Smooth muscle cell (in vitro differentiated cells): ENCODE data around the gene DNER. TPM values are rescaled to one million over a fixed set of nuclear protein-coding genes. Genes with fewer than 3 reads are reported as not detected.

ENCODE experiments used
- DNase-seq: peaks from one replicate; lab custom pipeline; 2025; ENCODE audit not compliant: unreplicated experiment; lab: John Stamatoyannopoulos, UW
- H2AFZ ChIP-seq: fragments of 200-600 bp; sonication (generic); 2 replicates; pipeline ENCODE4 v1.6.0; 2016; ENCODE audit warnings: antibody characterized with exemption, low read depth, mild to moderate bottlenecking
- H3F3A ChIP-seq: fragments of 200-600 bp; sonication (generic); 2 replicates; pipeline ENCODE4 v1.6.0; 2017; ENCODE audit warnings: antibody characterized with exemption, low read depth
- H3K27ac ChIP-seq: fragments of 200-600 bp; sonication (generic); 2 replicates; pipeline ENCODE4 v1.5.1; 2016; ENCODE audit warnings: low read depth, mild to moderate bottlenecking
- H3K27me3 ChIP-seq: fragments of 200-600 bp; sonication (generic); 2 replicates; pipeline ENCODE4 v1.6.1; 2016; ENCODE audit warnings: low read depth, mild to moderate bottlenecking
- H3K36me3 ChIP-seq: fragments of 200-600 bp; sonication (generic); 2 replicates; pipeline ENCODE4 v1.5.1; 2016; ENCODE audit warnings: low read depth
- H3K4me1 ChIP-seq: fragments of 200-600 bp; sonication (generic); 2 replicates; pipeline ENCODE4 v1.5.1; 2016; ENCODE audit warnings: low read depth
- H3K4me2 ChIP-seq: fragments of 200-600 bp; sonication (generic); 2 replicates; pipeline ENCODE4 v1.6.0; 2016; ENCODE audit warnings: mild to moderate bottlenecking
- H3K4me3 ChIP-seq: fragments of 200-600 bp; sonication (generic); 2 replicates; pipeline ENCODE4 v1.5.1; 2016; ENCODE audit warnings: mild to moderate bottlenecking
- H3K79me2 ChIP-seq: fragments of 200-600 bp; sonication (generic); 2 replicates; pipeline ENCODE4 v1.6.0; 2016; ENCODE audit warnings: low read depth, mild to moderate bottlenecking
- H3K9ac ChIP-seq: fragments of 200-600 bp; sonication (generic); 2 replicates; pipeline ENCODE4 v1.6.0; 2016; ENCODE audit warnings: low read depth
- H3K9me3 ChIP-seq: fragments of 200-600 bp; sonication (generic); replicated peaks from 2 replicates; pipeline ENCODE4 v1.5.1; 2016; ENCODE audit warnings: low read depth
- H4K20me1 ChIP-seq: fragments of 200-600 bp; sonication (generic); 2 replicates; pipeline ENCODE4 v1.6.0; 2016; ENCODE audit warnings: low read depth
- WGBS: methylation state at CpG from one replicate; pipeline ENCODE4 v1.1.7; 2016; ENCODE audit warnings: low lambda C conversion rate; 5-methylcytosine and 5-hydroxymethylcytosine counted together
- polyA plus RNA-seq: library from polyadenylated mRNA; unstranded; fragments of >200 nt; fragmentation: Nextera tagmentation; extraction: Ambion mirVana; gene quantifications from 2 replicates; pipeline ENCODE4 v1.2.1, GENCODE V29; 2016
- total RNA-seq: library from RNA; depleted of rRNA; stranded (reverse); fragments of >200 nt; gene quantifications from 2 replicates; pipeline ENCODE4 v1.2.3, GENCODE V29; 2014
- TF ChIP-seq, protein P1 (sequence below): fragments of 200-600 bp; sonication (generic); IDR thresholded peaks from 2 replicates; pipeline ENCODE4 v1.5.1; 2017; ENCODE audit warnings: borderline replicate concordance, mild to moderate bottlenecking, antibody characterized with exemption; ENCODE audit not compliant: insufficient read depth, poor library complexity, severe bottlenecking

Gene DNER
- total and polyA plus RNA-seq, 2 experiments from 2014 or later: 0.31 to 0.61 TPM

DNA sequence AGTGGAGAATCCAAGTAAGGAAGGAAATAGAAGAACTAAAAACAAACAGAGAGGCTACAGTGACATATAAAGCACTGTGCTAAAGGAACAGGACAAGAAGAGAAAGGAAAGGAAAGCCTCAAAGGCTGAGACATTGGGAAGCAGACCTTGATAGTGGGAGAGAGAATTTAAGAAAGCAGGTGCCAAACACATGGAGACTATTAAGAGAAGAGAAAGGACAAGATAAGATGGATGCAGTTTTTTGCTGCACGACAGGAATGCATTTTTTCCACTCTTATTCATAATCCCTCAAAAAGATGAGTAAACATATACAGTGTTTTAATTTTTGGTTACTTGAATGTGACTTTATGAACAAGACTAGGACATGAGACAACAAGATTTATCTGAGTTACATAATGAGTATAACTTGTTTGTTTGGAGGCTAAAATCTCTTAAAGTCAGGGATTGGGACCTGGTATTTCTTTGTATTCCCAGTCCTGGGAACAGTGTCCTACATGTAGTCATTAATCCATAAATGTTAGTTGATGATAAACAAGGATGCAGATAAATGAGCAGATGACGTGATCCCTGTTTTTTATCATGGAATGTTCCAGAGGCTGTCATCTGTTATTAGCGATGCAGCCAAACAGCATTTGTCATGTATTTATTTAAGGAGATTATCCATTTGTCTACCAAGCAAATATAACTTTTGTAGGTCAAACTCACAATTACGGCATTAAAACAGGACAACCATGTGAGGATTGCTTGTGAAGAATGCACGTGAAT lies 141.7 kb downstream of the DNER start:
- no peaks in the 10 kb centered on the region for H3K27me3 ChIP-seq
- TF ChIP-seq, protein P1, sequence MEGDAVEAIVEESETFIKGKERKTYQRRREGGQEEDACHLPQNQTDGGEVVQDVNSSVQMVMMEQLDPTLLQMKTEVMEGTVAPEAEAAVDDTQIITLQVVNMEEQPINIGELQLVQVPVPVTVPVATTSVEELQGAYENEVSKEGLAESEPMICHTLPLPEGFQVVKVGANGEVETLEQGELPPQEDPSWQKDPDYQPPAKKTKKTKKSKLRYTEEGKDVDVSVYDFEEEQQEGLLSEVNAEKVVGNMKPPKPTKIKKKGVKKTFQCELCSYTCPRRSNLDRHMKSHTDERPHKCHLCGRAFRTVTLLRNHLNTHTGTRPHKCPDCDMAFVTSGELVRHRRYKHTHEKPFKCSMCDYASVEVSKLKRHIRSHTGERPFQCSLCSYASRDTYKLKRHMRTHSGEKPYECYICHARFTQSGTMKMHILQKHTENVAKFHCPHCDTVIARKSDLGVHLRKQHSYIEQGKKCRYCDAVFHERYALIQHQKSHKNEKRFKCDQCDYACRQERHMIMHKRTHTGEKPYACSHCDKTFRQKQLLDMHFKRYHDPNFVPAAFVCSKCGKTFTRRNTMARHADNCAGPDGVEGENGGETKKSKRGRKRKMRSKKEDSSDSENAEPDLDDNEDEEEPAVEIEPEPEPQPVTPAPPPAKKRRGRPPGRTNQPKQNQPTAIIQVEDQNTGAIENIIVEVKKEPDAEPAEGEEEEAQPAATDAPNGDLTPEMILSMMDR: no peak
- no peak overlapping the region for H3K27ac ChIP-seq
- H3K4me2 ChIP-seq: no peak overlapping the region
- no peaks in the 10 kb centered on the region for H3K36me3 ChIP-seq
- H3K4me1 ChIP-seq: no peaks in the 10 kb centered on the region
- no peak for DNase-seq
- no peak overlapping the region for H3K9ac ChIP-seq
- no peaks in the 10 kb centered on the region for H3K9me3 ChIP-seq
- H4K20me1 ChIP-seq: no peaks in the 10 kb centered on the region
- no peaks in the 10 kb centered on the region for H3F3A ChIP-seq
- no peak overlapping the region for H3K4me3 ChIP-seq
- no peak overlapping the region for H2AFZ ChIP-seq
- 42% methylated on average over 5 of the region's 5 CpGs for WGBS
- no peaks in the 10 kb centered on the region for H3K79me2 ChIP-seq

DNA sequence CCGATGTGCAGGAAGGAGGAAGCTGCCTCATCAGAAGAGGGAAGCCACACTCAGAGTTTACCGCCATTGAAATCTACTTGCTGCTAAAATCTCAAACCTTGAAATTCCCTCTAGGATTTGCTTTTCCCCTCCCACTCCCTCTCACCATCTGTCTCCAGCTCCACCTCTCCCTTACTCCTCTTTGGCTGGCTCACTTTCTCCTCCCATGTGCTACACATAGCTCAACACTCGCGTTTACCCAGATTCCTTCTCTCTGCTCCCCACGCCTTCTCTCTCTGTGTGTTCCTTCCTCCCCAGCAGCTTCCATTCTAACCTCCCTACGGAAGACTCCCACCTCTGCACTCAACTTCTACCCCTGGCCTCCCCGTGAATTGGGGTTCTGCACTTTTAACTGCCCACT lies 143.1 kb downstream of the DNER start:
- TF ChIP-seq, protein P1: no peak
- Histone ChIP-seq H3K27ac (no peak overlapping the region), H3K27me3 (no peaks in the 10 kb centered on the region), H2AFZ (no peak overlapping the region), H3K9ac (no peak overlapping the region), H3K9me3 (no peaks in the 10 kb centered on the region), H3K4me2 (no peak overlapping the region), H4K20me1 (no peaks in the 10 kb centered on the region), H3K36me3 (no peaks in the 10 kb centered on the region), H3K4me3 (no peak overlapping the region), H3K79me2 (no peaks in the 10 kb centered on the region), H3F3A (no peaks in the 10 kb centered on the region), H3K4me1 (no peaks in the 10 kb centered on the region)
- 94% methylated on average over 7 of the region's 7 CpGs for WGBS
- DNase-seq: no peak

DNA sequence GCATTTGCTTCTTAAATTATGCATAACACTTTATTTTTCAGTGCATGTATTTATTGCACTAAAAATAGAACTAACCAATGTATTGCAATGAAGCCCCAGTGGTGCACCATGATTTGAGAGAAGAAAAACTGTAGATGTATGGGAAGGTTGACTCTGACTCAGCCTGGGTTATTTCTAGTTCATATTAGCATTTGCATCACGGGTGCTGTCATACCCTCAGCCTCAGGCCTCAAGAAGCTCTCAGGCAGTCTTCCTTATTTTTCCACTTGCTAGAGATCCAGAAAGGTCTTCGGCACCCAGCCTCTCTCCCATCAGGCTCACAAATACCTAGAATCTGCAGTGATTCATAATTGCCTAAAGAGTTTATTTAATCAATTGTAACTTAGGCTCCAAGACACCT lies 148.0 kb downstream of the DNER start:
- H3K9me3 ChIP-seq: no peaks in the 10 kb centered on the region
- H3K9ac ChIP-seq: no peak overlapping the region
- no peak overlapping the region for H3K4me3 ChIP-seq
- no peaks in the 10 kb centered on the region for H4K20me1 ChIP-seq
- H3K27me3 ChIP-seq: no peaks in the 10 kb centered on the region
- no peaks in the 10 kb centered on the region for H3K4me1 ChIP-seq
- no peaks in the 10 kb centered on the region for H3F3A ChIP-seq
- TF ChIP-seq, protein P1: no peak
- H2AFZ ChIP-seq: no peak overlapping the region
- H3K36me3 ChIP-seq: no peaks in the 10 kb centered on the region
- WGBS: 94% methylated on average over 2 of the region's 2 CpGs
- no peak for DNase-seq
- H3K27ac ChIP-seq: no peak overlapping the region
- H3K4me2 ChIP-seq: no peak overlapping the region
- H3K79me2 ChIP-seq: no peaks in the 10 kb centered on the region
